K562 (cell line): Measurements from ENCODE around the gene KLK11. TPM values are rescaled to one million over a fixed set of nuclear protein-coding genes. Genes with fewer than 3 reads are reported as not detected.
A peak's percentile ranks its signal among the peaks of the same experiment; 100 is the strongest.

Source experiments
- AFF1 ChIP-seq, 2 experiments: fragments of 450-650 bp; IDR thresholded peaks; 2 replicates each; pipeline ENCODE4 v1.6.1; 2018; ENCODE audit warnings: mild to moderate bottlenecking in 2 of 2, low read depth in 1 of 2; ENCODE audit not compliant: partially characterized antibody in 2 of 2
- CTCF ChIP-seq, 3 experiments: IDR thresholded peaks in 2 of 3; conservative IDR thresholded peaks in 1 of 3; 2 replicates each; pipeline ENCODE4 v1.5.1; 2011 to 2012; ENCODE audit warnings: low read length in 3 of 3, mild to moderate bottlenecking in 3 of 3, control low read depth in 2 of 3, improper control_type of control experiment in 1 of 3, inconsistent platforms in 1 of 3, low read depth in 1 of 3, mixed read lengths in 1 of 3, moderate library complexity in 1 of 3; ENCODE audit not compliant: insufficient read depth in 2 of 3
- NRF1 ChIP-seq, 2 experiments: fragments of 450-650 bp; IDR thresholded peaks in 1 of 2; conservative IDR thresholded peaks in 1 of 2; 2 replicates each; pipeline ENCODE4 v1.6.1; 2014; ENCODE audit warnings: mild to moderate bottlenecking in 2 of 2
- POLR2A ChIP-seq: fragments of 450-650 bp; conservative IDR thresholded peaks from 2 replicates; pipeline ENCODE4 v1.6.1; 2016
- RCOR1 ChIP-seq, 2 experiments: IDR thresholded peaks; 2 replicates each; pipeline ENCODE4 v1.6.1; 2012; ENCODE audit warnings: low read depth in 2 of 2, low read length in 2 of 2, borderline replicate concordance in 1 of 2, improper control_type of control experiment in 1 of 2
- REST ChIP-seq, 2 experiments: fragments of 450-650 bp; formaldehyde crosslinking in 1 of 2; IDR thresholded peaks; 2 replicates each; pipeline versions ENCODE4 v1.4.0 to v1.6.1; 2014 to 2020; ENCODE audit warnings: mild to moderate bottlenecking in 2 of 2, borderline replicate concordance in 1 of 2, low read depth in 1 of 2
- RUNX1 ChIP-seq: sonication (generic); IDR thresholded peaks from 2 replicates; pipeline ENCODE4 v1.6.1; 2016; ENCODE audit warnings: antibody characterized with exemption, low read depth
- SREBF2 ChIP-seq: sonication (generic); formaldehyde crosslinking; IDR thresholded peaks from 2 replicates; pipeline ENCODE4 v1.4.0; 2020; ENCODE audit warnings: mild to moderate bottlenecking, missing genetic modification reagents
- U2AF2 ChIP-seq: fragments of 200-400 bp; formaldehyde crosslinking; optimal IDR thresholded peaks from 2 replicates; pipeline ENCODE3; 2017; ENCODE audit warnings: low read depth, mild to moderate bottlenecking, low read length
- polyA plus RNA-seq, 8 experiments: library from polyadenylated mRNA; depleted of rRNA in 4 of 8; stranded (reverse) in 5 of 8; unstranded in 3 of 8; fragments of >200 nt; fragmentation: Nextera tagmentation in 2 of 8; fragmentation: Illumina TruSeq in 1 of 8; extraction: Ambion mirVana in 2 of 8; extraction: Trizol in 1 of 8; gene quantifications; 2 replicates each; pipeline versions ENCODE4 v1.2.1 to v1.2.3, GENCODE V29; 2011 to 2014; ENCODE audit warnings: inconsistent platforms in 1 of 8, missing spikeins in 1 of 8
- total RNA-seq, 7 experiments: library from RNA; depleted of rRNA in 6 of 7; stranded (reverse); fragments of >200 nt in 6 of 7; fragmentation: Illumina TruSeq in 2 of 7; extraction: Trizol in 2 of 7; gene quantifications; 2 replicates each; pipeline versions ENCODE4 v1.2.1 to v1.2.3, GENCODE V29; 2011 to 2021; ENCODE audit warnings: low replicate concordance in 1 of 7
- TF ChIP-seq, protein P1 (sequence below): fragments of 450-650 bp; IDR thresholded peaks from 2 replicates; pipeline ENCODE4 v1.6.1; 2016

Gene KLK11
- total and polyA plus RNA-seq, 9 of the 15 experiments (the other 6 are each of a cell fraction or from before 2014, with no cell fraction given) = not detected

GRCh38 chr19:51016798-51017683 is 9.4 kb downstream of the KLK11 start (continued):
- TF ChIP-seq AFF1 (IDR thresholded peaks at IDR 0.05; ENCODE audit: low read depth in 1 of 2, partially characterized antibody in 2 of 2) (no peak), SREBF2 (CRISPR knock-in tag) (no peak), NRF1 (conservative IDR thresholded peaks at IDR 0.05 in 1 of 2, IDR thresholded peaks at IDR 0.05 in 1 of 2) (peak in 1 of 2 experiments; percentile 17; a peak in 1 of 4 replicates), REST (IDR thresholded peaks at IDR 0.05; ENCODE audit: borderline replicate concordance) (peak; percentile 73; the same call in 1 of the 2 replicates), REST (CRISPR knock-in tag; IDR thresholded peaks at IDR 0.05; ENCODE audit: low read depth) (no peak), POLR2A (no peak), RCOR1 (IDR thresholded peaks at IDR 0.05; ENCODE audit: borderline replicate concordance in 1 of 2, low read depth in 2 of 2, low read length in 2 of 2) (no peak), U2AF2 (no peak), CTCF (IDR thresholded peaks at IDR 0.05 in 2 of 3, conservative IDR thresholded peaks at IDR 0.05 in 1 of 3; ENCODE audit: insufficient read depth in 2 of 3, low read depth in 1 of 3, low read length in 3 of 3) (peak; percentile 89 to 94 (median 91)), RUNX1 (no peak)
- TF ChIP-seq, protein P1, sequence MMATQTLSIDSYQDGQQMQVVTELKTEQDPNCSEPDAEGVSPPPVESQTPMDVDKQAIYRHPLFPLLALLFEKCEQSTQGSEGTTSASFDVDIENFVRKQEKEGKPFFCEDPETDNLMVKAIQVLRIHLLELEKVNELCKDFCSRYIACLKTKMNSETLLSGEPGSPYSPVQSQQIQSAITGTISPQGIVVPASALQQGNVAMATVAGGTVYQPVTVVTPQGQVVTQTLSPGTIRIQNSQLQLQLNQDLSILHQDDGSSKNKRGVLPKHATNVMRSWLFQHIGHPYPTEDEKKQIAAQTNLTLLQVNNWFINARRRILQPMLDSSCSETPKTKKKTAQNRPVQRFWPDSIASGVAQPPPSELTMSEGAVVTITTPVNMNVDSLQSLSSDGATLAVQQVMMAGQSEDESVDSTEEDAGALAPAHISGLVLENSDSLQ = 0 out of 2 replicates have a peak, but pooled peaks have one; percentile 29
